NB4 (cell line): ENCODE results near the gene NTSR2.

ENCODE experiments used
- MYC ChIP-seq: IDR thresholded peaks from 2 replicates; pipeline ENCODE4 v1.6.1; 2011; ENCODE audit warnings: low read depth, low read length
- POLR2A ChIP-seq: IDR thresholded peaks from 2 replicates; pipeline ENCODE4 v1.6.1; 2011; ENCODE audit warnings: mild to moderate bottlenecking; ENCODE audit not compliant: insufficient read length; ENCODE audit errors: extremely low read depth
- TF ChIP-seq, protein P1 (sequence below): IDR thresholded peaks from one replicate; pipeline ENCODE4 v1.5.1; 2012; ENCODE audit warnings: low read depth, low read length
- TF ChIP-seq, protein P2 (sequence below): IDR thresholded peaks from 2 replicates; pipeline ENCODE4 v1.6.1; 2011; ENCODE audit warnings: low read depth, low read length

DNA sequence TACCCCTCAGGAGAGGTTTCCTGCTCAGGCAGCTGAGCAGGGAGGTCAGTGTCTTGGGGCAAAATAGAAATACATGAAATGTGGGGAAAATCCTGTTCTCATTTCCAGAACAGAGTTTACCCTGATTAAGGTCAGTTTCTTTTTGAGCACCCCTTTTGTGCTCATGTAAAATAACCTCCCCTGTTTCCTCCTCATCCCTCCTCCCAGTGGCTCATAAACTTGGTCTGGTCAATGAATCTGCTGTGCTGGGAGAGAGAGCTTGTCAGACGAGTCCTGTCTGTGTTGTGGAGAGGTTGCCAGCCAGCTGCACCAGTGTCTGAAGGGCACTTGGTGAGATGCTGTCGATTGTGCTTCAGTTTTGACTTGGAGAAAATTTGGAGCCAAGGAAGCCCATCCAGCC is 48.6 kb downstream of the NTSR2 start:
- TF ChIP-seq, protein P1, sequence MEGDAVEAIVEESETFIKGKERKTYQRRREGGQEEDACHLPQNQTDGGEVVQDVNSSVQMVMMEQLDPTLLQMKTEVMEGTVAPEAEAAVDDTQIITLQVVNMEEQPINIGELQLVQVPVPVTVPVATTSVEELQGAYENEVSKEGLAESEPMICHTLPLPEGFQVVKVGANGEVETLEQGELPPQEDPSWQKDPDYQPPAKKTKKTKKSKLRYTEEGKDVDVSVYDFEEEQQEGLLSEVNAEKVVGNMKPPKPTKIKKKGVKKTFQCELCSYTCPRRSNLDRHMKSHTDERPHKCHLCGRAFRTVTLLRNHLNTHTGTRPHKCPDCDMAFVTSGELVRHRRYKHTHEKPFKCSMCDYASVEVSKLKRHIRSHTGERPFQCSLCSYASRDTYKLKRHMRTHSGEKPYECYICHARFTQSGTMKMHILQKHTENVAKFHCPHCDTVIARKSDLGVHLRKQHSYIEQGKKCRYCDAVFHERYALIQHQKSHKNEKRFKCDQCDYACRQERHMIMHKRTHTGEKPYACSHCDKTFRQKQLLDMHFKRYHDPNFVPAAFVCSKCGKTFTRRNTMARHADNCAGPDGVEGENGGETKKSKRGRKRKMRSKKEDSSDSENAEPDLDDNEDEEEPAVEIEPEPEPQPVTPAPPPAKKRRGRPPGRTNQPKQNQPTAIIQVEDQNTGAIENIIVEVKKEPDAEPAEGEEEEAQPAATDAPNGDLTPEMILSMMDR = no peak
- no peak for TF ChIP-seq POLR2A
- TF ChIP-seq, protein P2, sequence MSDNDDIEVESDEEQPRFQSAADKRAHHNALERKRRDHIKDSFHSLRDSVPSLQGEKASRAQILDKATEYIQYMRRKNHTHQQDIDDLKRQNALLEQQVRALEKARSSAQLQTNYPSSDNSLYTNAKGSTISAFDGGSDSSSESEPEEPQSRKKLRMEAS = no peak
- no peak for TF ChIP-seq MYC
